H1 (cell line): ENCODE results near the gene CCDC112. TPM values are rescaled to one million over a fixed set of nuclear protein-coding genes. Genes with fewer than 3 reads are reported as not detected.

Source experiments
- CTCF ChIA-PET: fragments of 300-600 bp; sonication (Branson Sonifier 250); formaldehyde crosslinking; loops from one replicate; lab custom pipeline; 2021; ENCODE audit not compliant: partially characterized antibody; lab: Charles Lee
- POLR2A ChIA-PET: fragments of 300-600 bp; sonication (Branson Sonifier 250); formaldehyde crosslinking; loops from one replicate; lab custom pipeline; 2021; ENCODE audit warnings: inconsistent platforms; ENCODE audit not compliant: partially characterized antibody; lab: Charles Lee
- DNase-seq, 2 experiments: peaks; one replicate each; pipeline versions ENCODE4 v3.0.0 to v3.0.0-alpha.2; 2010 to 2022; ENCODE audit warnings: low spot score in 2 of 2, low read depth in 1 of 2, mixed read lengths in 1 of 2
- FAIRE-seq: peaks from 2 replicates; lab custom pipeline; 2011; peaks lifted over from hg19 to GRCh38; lab: Jason Lieb, UNC
- H2AFZ ChIP-seq: 2 replicates; pipeline ENCODE4 v1.8.1; 2012; ENCODE audit warnings: low read length, inconsistent platforms
- H2AK5ac ChIP-seq: 2 replicates; pipeline ENCODE4 v1.6.1; 2013; ENCODE audit warnings: low read depth, low read length
- H2BK120ac ChIP-seq: replicated peaks from 2 replicates; pipeline ENCODE3; 2013; ENCODE audit warnings: low read depth, low read length, inconsistent platforms
- H2BK12ac ChIP-seq: 2 replicates; pipeline ENCODE4 v1.6.1; 2013; ENCODE audit warnings: low read depth, low read length
- H2BK15ac ChIP-seq: 2 replicates; pipeline ENCODE4 v1.6.1; 2013; ENCODE audit warnings: low read length
- H2BK20ac ChIP-seq: 2 replicates; pipeline ENCODE4 v1.6.1; 2013; ENCODE audit warnings: low read length
- H2BK5ac ChIP-seq: 2 replicates; pipeline ENCODE4 v1.6.1; 2013; ENCODE audit warnings: low read depth, low read length
- H3K14ac ChIP-seq: 2 replicates; pipeline ENCODE4 v1.6.1; 2013; ENCODE audit warnings: inconsistent platforms; ENCODE audit not compliant: insufficient read length
- H3K18ac ChIP-seq: 2 replicates; pipeline ENCODE4 v1.6.1; 2013; ENCODE audit warnings: low read length; ENCODE audit errors: extremely low read depth
- H3K23ac ChIP-seq: 2 replicates; pipeline ENCODE4 v1.6.1; 2013; ENCODE audit warnings: inconsistent platforms; ENCODE audit not compliant: insufficient read length
- H3K23me2 ChIP-seq: 2 replicates; pipeline ENCODE4 v1.6.1; 2013; ENCODE audit warnings: low read depth, low read length
- H3K27ac ChIP-seq: 2 replicates; pipeline ENCODE4 v1.6.1; 2011; ENCODE audit warnings: low read depth, low read length, inconsistent platforms
- H3K27me3 ChIP-seq, 4 experiments: replicated peaks in 1 of 4; 1 replicate in 1 of 4; 2 replicates in 3 of 4; pipeline versions ENCODE4 v1.6.1 to v1.8.1; 2011 to 2013; ENCODE audit warnings: low read length in 3 of 4, mild to moderate bottlenecking in 3 of 4, inconsistent platforms in 2 of 4, mixed read lengths in 2 of 4, moderate library complexity in 1 of 4; ENCODE audit not compliant: control insufficient read depth in 3 of 4, insufficient read depth in 3 of 4; ENCODE audit errors: extremely low read depth in 1 of 4
- H3K36me3 ChIP-seq, 4 experiments: 2 replicates each; pipeline versions ENCODE4 v1.6.1 to v1.8.1; 2011 to 2013; ENCODE audit warnings: mild to moderate bottlenecking in 4 of 4, low read length in 3 of 4, moderate library complexity in 2 of 4, control low read depth in 1 of 4, inconsistent platforms in 1 of 4; ENCODE audit not compliant: insufficient read depth in 4 of 4, control insufficient read depth in 2 of 4
- H3K4ac ChIP-seq: replicated peaks from 2 replicates; pipeline ENCODE3; 2013; ENCODE audit warnings: low read length, low read depth, mixed read lengths, inconsistent platforms; ENCODE audit not compliant: insufficient read length
- H3K4me1 ChIP-seq, 4 experiments: replicated peaks in 1 of 4; 1 replicate in 1 of 4; 2 replicates in 3 of 4; pipeline versions ENCODE4 v1.6.1 to v1.8.1; 2011 to 2013; ENCODE audit warnings: low read length in 3 of 4, inconsistent platforms in 2 of 4, mixed read lengths in 1 of 4; ENCODE audit not compliant: insufficient read depth in 4 of 4, control insufficient read depth in 3 of 4
- H3K4me2 ChIP-seq, 2 experiments: 2 replicates each; pipeline versions ENCODE4 v1.6.1 to v1.8.1; 2011 to 2013; ENCODE audit warnings: low read depth in 2 of 2, low read length in 2 of 2, control low read depth in 1 of 2, inconsistent platforms in 1 of 2, mild to moderate bottlenecking in 1 of 2; ENCODE audit not compliant: insufficient read depth in 1 of 2
- H3K4me3 ChIP-seq, 4 experiments: fragments of 200-600, 300-600 bp in 1 of 4; sonication (generic), shearing (Covaris generic), sonication (Bioruptor Twin) in 1 of 4; 2 replicates each; pipeline versions ENCODE4 v1.5.1 to v1.8.1; 2011 to 2016; ENCODE audit warnings: low read length in 4 of 4, low read depth in 3 of 4, control low read depth in 2 of 4, inconsistent platforms in 2 of 4, mild to moderate bottlenecking in 2 of 4, mixed read lengths in 1 of 4, moderate library complexity in 1 of 4; ENCODE audit not compliant: insufficient read depth in 2 of 4; ENCODE audit errors: extremely low read depth in 1 of 4
- H3K56ac ChIP-seq: replicated peaks from 2 replicates; pipeline ENCODE3; 2013; ENCODE audit warnings: low read depth, mild to moderate bottlenecking, mixed read lengths, low read length, inconsistent platforms; ENCODE audit not compliant: insufficient read length
- H3K79me1 ChIP-seq: 2 replicates; pipeline ENCODE4 v1.6.1; 2013; ENCODE audit warnings: low read depth, low read length, control low read depth
- H3K79me2 ChIP-seq, 2 experiments: 2 replicates each; pipeline versions ENCODE4 v1.6.1 to v1.8.1; 2012 to 2013; ENCODE audit warnings: low read length in 2 of 2, mild to moderate bottlenecking in 2 of 2, inconsistent platforms in 1 of 2; ENCODE audit not compliant: insufficient read depth in 2 of 2, control insufficient read depth in 1 of 2
- H3K9ac ChIP-seq, 4 experiments: replicated peaks in 1 of 4; 1 replicate in 1 of 4; 2 replicates in 3 of 4; pipeline versions ENCODE4 v1.6.1 to v1.8.1; 2011 to 2013; ENCODE audit warnings: low read depth in 3 of 4, low read length in 3 of 4, control low read depth in 2 of 4, mild to moderate bottlenecking in 2 of 4, moderate library complexity in 2 of 4, inconsistent platforms in 1 of 4; ENCODE audit errors: extremely low read depth in 1 of 4
- H3K9me3 ChIP-seq, 2 experiments: 2 replicates each; pipeline versions ENCODE4 v1.6.1 to v1.8.1; 2012 to 2013; ENCODE audit warnings: mild to moderate bottlenecking in 2 of 2, moderate library complexity in 2 of 2, control low read depth in 1 of 2, inconsistent platforms in 1 of 2, low read depth in 1 of 2, low read length in 1 of 2, mixed read lengths in 1 of 2; ENCODE audit not compliant: insufficient read depth in 2 of 2
- H4K20me1 ChIP-seq, 2 experiments: replicated peaks in 1 of 2; 2 replicates each; pipeline versions ENCODE3 to v1.8.1; 2011 to 2013; ENCODE audit warnings: inconsistent platforms in 2 of 2, low read length in 2 of 2, mild to moderate bottlenecking in 1 of 2; ENCODE audit not compliant: insufficient read depth in 2 of 2, control insufficient read depth in 1 of 2
- H4K5ac ChIP-seq: 2 replicates; pipeline ENCODE4 v1.6.1; 2013; ENCODE audit warnings: low read length, low read depth, mixed read lengths, inconsistent platforms; ENCODE audit not compliant: insufficient read length
- H4K8ac ChIP-seq: 2 replicates; pipeline ENCODE4 v1.8.0; 2013; ENCODE audit warnings: mild to moderate bottlenecking, moderate library complexity, low read length, inconsistent platforms; ENCODE audit not compliant: insufficient read depth; ENCODE audit errors: extremely low read depth
- H4K91ac ChIP-seq: replicated peaks from 2 replicates; pipeline ENCODE3; 2013; ENCODE audit warnings: low read length, mixed read lengths, inconsistent platforms; ENCODE audit not compliant: insufficient read length
- CTBP2 ChIP-seq: IDR thresholded peaks from 2 replicates; pipeline ENCODE4 v1.7.0; 2011; ENCODE audit warnings: borderline replicate concordance, mild to moderate bottlenecking, moderate library complexity, mixed read lengths, low read length; ENCODE audit not compliant: insufficient read depth, insufficient read length
- EP300 ChIP-seq, 2 experiments: IDR thresholded peaks; 1 replicate in 1 of 2; 2 replicates in 1 of 2; pipeline ENCODE4 v1.6.1; 2011 to 2012; ENCODE audit warnings: low read depth in 2 of 2, low read length in 2 of 2, mild to moderate bottlenecking in 2 of 2, borderline replicate concordance in 1 of 2, inconsistent platforms in 1 of 2, moderate library complexity in 1 of 2
- GABPA ChIP-seq: IDR thresholded peaks from 2 replicates; pipeline ENCODE4 v1.6.1; 2011; ENCODE audit warnings: mild to moderate bottlenecking, low read length, moderate library complexity, borderline replicate concordance; ENCODE audit not compliant: insufficient read depth
- NANOG ChIP-seq: IDR thresholded peaks from 2 replicates; pipeline ENCODE4 v1.6.1; 2011; ENCODE audit warnings: low read length, low read depth, mild to moderate bottlenecking, inconsistent platforms; ENCODE audit not compliant: insufficient read depth, poor library complexity, severe bottlenecking
- RAD21 ChIP-seq, 2 experiments: IDR thresholded peaks in 1 of 2; conservative IDR thresholded peaks in 1 of 2; 2 replicates each; pipeline ENCODE4 v1.6.1; 2011; ENCODE audit warnings: low read depth in 2 of 2, low read length in 2 of 2, improper control_type of control experiment in 1 of 2, inconsistent platforms in 1 of 2, mild to moderate bottlenecking in 1 of 2, moderate library complexity in 1 of 2
- RBBP5 ChIP-seq: IDR thresholded peaks from 2 replicates; pipeline ENCODE4 v1.7.1; 2012; ENCODE audit warnings: low read depth, mild to moderate bottlenecking, inconsistent platforms, low read length, moderate library complexity, borderline replicate concordance
- RNF2 ChIP-seq: fragments of 200-900, 300-1000 bp; sonication (generic); IDR thresholded peaks from 2 replicates; pipeline ENCODE4 v1.7.1; 2016; ENCODE audit warnings: borderline replicate concordance, low read depth, mild to moderate bottlenecking, antibody characterized with exemption, low read length; ENCODE audit not compliant: poor library complexity, severe bottlenecking; ENCODE audit errors: missing control alignments
- SIRT6 ChIP-seq: IDR thresholded peaks from one replicate; pipeline ENCODE4 v1.7.1; 2012; ENCODE audit warnings: low read length, inconsistent platforms
- SP1 ChIP-seq: IDR thresholded peaks from 2 replicates; pipeline ENCODE4 v1.6.1; 2011; ENCODE audit warnings: low read depth, low read length
- TAF7 ChIP-seq: optimal IDR thresholded peaks from 2 replicates; pipeline ENCODE3; 2011; ENCODE audit warnings: low read depth, mild to moderate bottlenecking, inconsistent platforms, low read length, moderate library complexity, borderline replicate concordance
- WGBS, 2 experiments: shearing (Covaris generic) in 1 of 2; methylation state at CpG; one replicate each; pipeline versions ENCODE4 v1.1.6 to v1.1.7; 2013 to 2015; ENCODE audit warnings: low lambda C conversion rate in 2 of 2, mixed read lengths in 2 of 2, inconsistent platforms in 1 of 2, low coverage in 1 of 2, missing lambda C conversion rate in 1 of 2; ENCODE audit not compliant: insufficient replicate concordance in 2 of 2, insufficient coverage in 1 of 2, insufficient read length in 1 of 2; ENCODE audit errors: extremely low coverage in 1 of 2, missing lambda C conversion rate in 1 of 2; 5-methylcytosine and 5-hydroxymethylcytosine counted together
- polyA plus RNA-seq, 7 experiments: library from polyadenylated mRNA; depleted of rRNA in 3 of 7; stranded (reverse) in 5 of 7; unstranded in 2 of 7; fragments of >200 nt in 5 of 7; fragments of 200-250 nt in 2 of 7; gene quantifications; 1 replicate in 5 of 7; 2 replicates in 1 of 7; 4 replicates in 1 of 7; pipeline versions ENCODE4 v1.2.1 to v1.2.3, GENCODE V29; 2011 to 2013; ENCODE audit warnings: missing spikeins in 2 of 7, mixed read lengths in 2 of 7
- total RNA-seq: library from RNA; stranded (reverse); fragmentation: NEBNext Ultra II Directional; extraction: Animal tissue kit (Norgen Biotek cat#: 25700); gene quantifications from 2 replicates; pipeline ENCODE4 v1.2.1, GENCODE V29; 2021

Gene CCDC112
- total and polyA plus RNA-seq, 2 of the 8 experiments (the other 6 are each of a cell fraction or from before 2014, with no cell fraction given): 3.3 to 15.6 TPM

DNA sequence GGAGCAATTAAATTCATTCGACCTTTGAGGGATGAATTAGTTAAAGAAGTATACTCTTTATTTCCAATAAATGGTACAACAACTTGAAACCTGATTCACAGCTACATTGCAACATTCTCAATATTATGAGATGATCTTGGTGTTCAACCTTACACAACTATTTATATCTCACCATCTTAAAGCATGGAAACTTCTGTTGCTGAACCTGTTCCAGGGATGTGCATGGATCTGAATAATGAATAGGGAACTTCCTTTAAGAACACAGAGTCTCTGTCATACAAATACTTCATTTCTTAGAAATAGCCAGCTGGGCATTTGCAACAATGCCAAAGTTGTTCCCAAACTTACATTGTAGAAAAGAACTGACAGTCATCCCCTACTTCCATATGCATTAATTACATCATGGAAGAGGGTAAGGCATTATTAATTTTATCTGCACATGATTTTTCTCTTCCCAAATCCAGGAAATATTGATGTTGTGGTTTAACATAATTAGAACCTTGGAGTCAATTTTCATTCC is 39.8 kb upstream of the CCDC112 start:
- H3K23ac ChIP-seq: no peak overlapping the region
- H3K9me3 ChIP-seq: no peaks in the 10 kb centered on the region
- no peak overlapping the region for H2BK5ac ChIP-seq
- no peak overlapping the region for H2BK12ac ChIP-seq
- H3K79me2 ChIP-seq: no peaks in the 10 kb centered on the region
- 88% methylated on average over 1 of the region's 1 CpG; no CpG with 5 or more reads in 1 of the 2 experiments for WGBS, 2 experiments
- H3K4me1 ChIP-seq: no peaks in the 10 kb centered on the region
- no peak overlapping the region for H2AK5ac ChIP-seq
- FAIRE-seq (no peak), DNase-seq (no peak)
- H3K36me3 ChIP-seq: no peaks in the 10 kb centered on the region
- no peaks in the 10 kb centered on the region for H3K27me3 ChIP-seq
- no peak overlapping the region for H4K8ac ChIP-seq
- H2BK20ac ChIP-seq: no peak overlapping the region
- H2BK120ac ChIP-seq: no peak overlapping the region
- H4K5ac ChIP-seq: no peak overlapping the region
- no peak overlapping the region for H3K18ac ChIP-seq
- no peaks in the 10 kb centered on the region for H4K20me1 ChIP-seq
- CTCF ChIA-PET: interaction anchor here (0.5 to 3.6 kb wide), 5 partner anchors 16 to 818 kb away, joined by 3 to 20 read pairs (median 3); no protein-coding TSS in a partner anchor
- H3K14ac ChIP-seq: no peak overlapping the region
- H3K4ac ChIP-seq: no peak overlapping the region
- H2BK15ac ChIP-seq: no peak overlapping the region
- POLR2A ChIA-PET: no interaction called here
- H4K91ac ChIP-seq: no peak overlapping the region
- H3K4me2 ChIP-seq: no peak overlapping the region
- no peak overlapping the region for H3K27ac ChIP-seq
- H3K56ac ChIP-seq: no peak overlapping the region
- no peaks in the 10 kb centered on the region for H3K23me2 ChIP-seq
- H3K4me3 ChIP-seq: no peak overlapping the region
- H3K79me1 ChIP-seq: no peaks in the 10 kb centered on the region
- H3K9ac ChIP-seq: no peak overlapping the region
- H2AFZ ChIP-seq: no peak overlapping the region
- TF ChIP-seq SP1 (no peak), EP300 (IDR thresholded peaks at IDR 0.05; ENCODE audit: borderline replicate concordance in 1 of 2, low read depth in 2 of 2, low read length in 2 of 2) (no peak), SIRT6 (no peak), TAF7 (no peak), GABPA (no peak), RBBP5 (no peak), CTBP2 (no peak), RNF2 (no peak), NANOG (no peak), RAD21 (IDR thresholded peaks at IDR 0.05 in 1 of 2, conservative IDR thresholded peaks at IDR 0.05 in 1 of 2; ENCODE audit: low read depth in 2 of 2, low read length in 2 of 2) (no peak)
